HCT116 (cell line): ENCODE measurements around the gene CDHR3. TPM values are rescaled to one million over a fixed set of nuclear protein-coding genes. Genes with fewer than 3 reads are reported as not detected.

Source experiments
- ATAC-seq: fragments of 200-7000 bp; cut with Tn5 transposase; 2 replicates; pipeline ENCODE4 v1.9.1; 2020; ENCODE audit warnings: mild to moderate bottlenecking, moderate library complexity
- BruUV-seq: library from RNA; stranded (reverse); fragments of 400-500 nt; replicated peaks from 2 replicates; lab custom pipeline; 2021; lab: Mats Ljungman, UMichigan
- CTCF ChIA-PET: fragments of 300-600 bp; sonication (Branson Sonifier 250); formaldehyde crosslinking; loops from one replicate; lab custom pipeline; 2021; ENCODE audit warnings: antibody characterized with exemption; lab: Charles Lee
- POLR2A ChIA-PET: fragments of 300-600, 350-600 bp; sonication (Branson Sonifier 250); formaldehyde crosslinking; loops from one replicate; lab custom pipeline; 2021; ENCODE audit warnings: antibody characterized with exemption; lab: Charles Lee
- RAD21 ChIA-PET, 2 experiments: fragments of 300-600 bp; sonication (Branson Sonifier 250); formaldehyde crosslinking; loops; one replicate each; lab custom pipeline; 2023; ENCODE audit warnings: low total read pairs in 2 of 2; ENCODE audit not compliant: uncharacterized antibody in 2 of 2, unreplicated experiment in 2 of 2, low non-redundant PET in 1 of 2; lab: Charles Lee
- DNase-seq: peaks from one replicate; pipeline ENCODE4 v3.0.0-alpha.2; 2010; ENCODE audit warnings: low read depth, low spot score
- H2AFZ ChIP-seq: fragments of 200-600 bp; shearing (Covaris generic), sonication (generic); 2 replicates; pipeline ENCODE4 v1.6.1; 2017; ENCODE audit warnings: low read depth, mixed run types, mixed read lengths, antibody characterized with exemption, low read length; ENCODE audit not compliant: poor library complexity, severe bottlenecking
- H3K27ac ChIP-seq: 2 replicates; pipeline ENCODE4 v1.5.1; 2012; ENCODE audit warnings: low read depth, low read length
- H3K27me3 ChIP-seq: fragments of 200-600 bp; sonication (generic); 2 replicates; pipeline ENCODE4 v1.6.1; 2016; ENCODE audit warnings: mixed run types, low read length, mixed read lengths; ENCODE audit not compliant: insufficient read depth
- H3K36me3 ChIP-seq, 2 experiments: fragments of 200-500 bp in 1 of 2; fragments of 200-600 bp in 1 of 2; sonication (Bioruptor generic) in 1 of 2; sonication (generic) in 1 of 2; 2 replicates each; pipeline versions ENCODE4 v1.5.1 to v1.6.1; 2014 to 2016; ENCODE audit warnings: low read length in 2 of 2, inconsistent platforms in 1 of 2, mixed read lengths in 1 of 2, mixed run types in 1 of 2; ENCODE audit not compliant: insufficient read depth in 2 of 2, control insufficient read depth in 1 of 2
- H3K4me1 ChIP-seq, 2 experiments: fragments of 200-600 bp in 1 of 2; sonication (generic) in 1 of 2; 2 replicates each; pipeline versions ENCODE4 v1.5.1 to v1.6.1; 2012 to 2017; ENCODE audit warnings: low read length in 2 of 2, inconsistent platforms in 1 of 2, mild to moderate bottlenecking in 1 of 2, mixed read lengths in 1 of 2, mixed run types in 1 of 2, moderate library complexity in 1 of 2; ENCODE audit not compliant: insufficient read depth in 2 of 2, control insufficient read depth in 1 of 2
- H3K4me2 ChIP-seq: fragments of 200-600 bp; sonication (generic); 2 replicates; pipeline ENCODE4 v1.6.1; 2017; ENCODE audit warnings: mixed run types, low read length, mixed read lengths
- H3K4me3 ChIP-seq, 2 experiments: fragments of 200-600 bp in 1 of 2; sonication (generic) in 1 of 2; replicated peaks in 1 of 2; 2 replicates each; pipeline ENCODE4 v1.5.1; 2011 to 2016; ENCODE audit warnings: low read length in 2 of 2, control low read depth in 1 of 2, low read depth in 1 of 2, mild to moderate bottlenecking in 1 of 2, mixed read lengths in 1 of 2, mixed run types in 1 of 2
- H3K79me2 ChIP-seq: fragments of 200-600 bp; sonication (generic); 2 replicates; pipeline ENCODE4 v1.6.1; 2017; ENCODE audit warnings: mild to moderate bottlenecking, mixed run types, low read length, moderate library complexity, mixed read lengths; ENCODE audit not compliant: insufficient read depth
- H3K9ac ChIP-seq: fragments of 200-600 bp; sonication (generic); 2 replicates; pipeline ENCODE4 v1.6.1; 2016; ENCODE audit warnings: low read length, mixed read lengths
- H3K9me2 ChIP-seq: fragments of 200-600 bp; sonication (generic), shearing (Covaris generic); 2 replicates; pipeline ENCODE4 v1.6.1; 2017; ENCODE audit warnings: mixed run types, mild to moderate bottlenecking, moderate library complexity; ENCODE audit not compliant: insufficient read depth
- H3K9me3 ChIP-seq, 2 experiments: fragments of 200-500 bp in 1 of 2; fragments of 200-600 bp in 1 of 2; sonication (Bioruptor generic) in 1 of 2; sonication (generic) in 1 of 2; 2 replicates each; pipeline ENCODE4 v1.6.1; 2014 to 2017; ENCODE audit warnings: low read length in 2 of 2, mixed read lengths in 2 of 2, inconsistent platforms in 1 of 2, low read depth in 1 of 2, mild to moderate bottlenecking in 1 of 2, mixed run types in 1 of 2, moderate library complexity in 1 of 2; ENCODE audit not compliant: control insufficient read depth in 1 of 2, insufficient read depth in 1 of 2
- H4K20me1 ChIP-seq: fragments of 200-600 bp; sonication (generic), shearing (Covaris generic); 2 replicates; pipeline ENCODE4 v1.6.1; 2017; ENCODE audit warnings: mixed run types, mild to moderate bottlenecking, moderate library complexity; ENCODE audit not compliant: insufficient read depth
- CEBPB ChIP-seq: IDR thresholded peaks from 2 replicates; pipeline ENCODE4 v1.6.1; 2012; ENCODE audit warnings: low read depth
- EGR1 ChIP-seq: IDR thresholded peaks from 2 replicates; pipeline ENCODE4 v1.6.1; 2012; ENCODE audit warnings: low read depth
- ELF1 ChIP-seq: IDR thresholded peaks from 2 replicates; pipeline ENCODE4 v1.6.1; 2012; ENCODE audit warnings: low read depth, borderline replicate concordance
- EZH2 ChIP-seq: fragments of 200-600 bp; sonication (generic); IDR thresholded peaks from 2 replicates; pipeline ENCODE4 v1.6.1; 2017; ENCODE audit warnings: antibody characterized with exemption, mixed run types
- FOSL1 ChIP-seq: IDR thresholded peaks from 2 replicates; pipeline ENCODE4 v1.6.1; 2012; ENCODE audit warnings: low read depth
- JUND ChIP-seq: IDR thresholded peaks from 2 replicates; pipeline ENCODE4 v1.6.1; 2012
- MAX ChIP-seq: IDR thresholded peaks from 2 replicates; pipeline ENCODE4 v1.6.1; 2012
- POLR2AphosphoS5 ChIP-seq: IDR thresholded peaks from 2 replicates; pipeline ENCODE4 v1.6.1; 2011; ENCODE audit warnings: mild to moderate bottlenecking, low read depth, low read length, moderate library complexity
- RAD21 ChIP-seq: IDR thresholded peaks from 2 replicates; pipeline ENCODE4 v1.6.1; 2012; ENCODE audit warnings: low read depth, mild to moderate bottlenecking
- REST ChIP-seq: IDR thresholded peaks from 2 replicates; pipeline ENCODE4 v1.6.1; 2012; ENCODE audit warnings: low read depth
- SP1 ChIP-seq: IDR thresholded peaks from 2 replicates; pipeline ENCODE4 v1.6.1; 2012; ENCODE audit warnings: low read depth
- TCF7L2 ChIP-seq: IDR thresholded peaks from 2 replicates; pipeline ENCODE4 v1.7.0; 2011; ENCODE audit warnings: borderline replicate concordance, inconsistent platforms; ENCODE audit not compliant: insufficient read depth, insufficient read length; ENCODE audit errors: extremely low read depth
- ZFX ChIP-seq: fragments of 450-650 bp; IDR thresholded peaks from 2 replicates; pipeline ENCODE4 v1.6.1; 2017
- intact Hi-C: fragments of 100-400 bp; cut with micrococcal nuclease; formaldehyde crosslinking; loops from 2 replicates; pipeline ENCODE4 v1.10.0; 2022
- total RNA-seq: library from RNA; stranded (reverse); gene quantifications from one replicate; pipeline ENCODE4 v1.2.1, GENCODE V29; 2021; ENCODE audit not compliant: unreplicated experiment

Gene CDHR3
- total RNA-seq, 1 experiment from 2014 or later: 5.5 TPM

GRCh38 chr7:106064316-106064715 lies 101.3 kb downstream of the CDHR3 start:
- intact Hi-C loops: no loop called here
- Histone ChIP-seq H3K79me2 (no peaks in the 10 kb centered on the region), H3K9me2 (no peaks in the 10 kb centered on the region), H3K9ac (peak overlapping the region; percentile 52), H3K4me3 (peak overlapping the region in 1 of 2 experiments; percentile 49; a peak in 2 of 4 replicates), H3K27ac (peak overlapping the region; percentile 55; the same call in 1 of the 2 replicates), H3K27me3 (no peaks in the 10 kb centered on the region), H2AFZ (peak overlapping the region; percentile 84), H3K4me2 (peak overlapping the region; percentile 87), H4K20me1 (no peaks in the 10 kb centered on the region), H3K9me3 (no peaks in the 10 kb centered on the region), H3K4me1 (peaks cover 15 to 40% of the 10 kb centered on the region in 2 experiments), H3K36me3 (no peaks in the 10 kb centered on the region)
- no peak for TF ChIP-seq POLR2AphosphoS5
- TF ChIP-seq REST: no peak
- TF ChIP-seq JUND: no peak
- TF ChIP-seq EGR1: no peak
- TF ChIP-seq ELF1: no peak
- no peak for TF ChIP-seq SP1
- no peak for TF ChIP-seq EZH2
- no peak for TF ChIP-seq MAX
- no peak for TF ChIP-seq TCF7L2
- no peak for TF ChIP-seq FOSL1
- no peak for TF ChIP-seq ZFX
- TF ChIP-seq RAD21: no peak
- TF ChIP-seq CEBPB: no peak
- BruUV-seq: no TSS peak
- DNase-seq (no peak), ATAC-seq (peak; percentile 28)
- ChIA-PET CTCF (interaction anchor here (1.3 to 2.7 kb wide), 2 partner anchors 9 to 89 kb away, joined by 5 to 14 read pairs; no protein-coding TSS in a partner anchor), POLR2A (no interaction called here), RAD21 (no interaction called here)
